GM12891 (cell line): ENCODE results near the gene FBLL1.
A peak's percentile ranks its signal among the peaks of the same experiment; 100 is the strongest.

Source experiments
- POLR2A ChIP-seq: IDR thresholded peaks from 2 replicates; pipeline ENCODE4 v1.6.1; 2011; ENCODE audit warnings: low read depth, low read length, control low read depth
- POLR2AphosphoS5 ChIP-seq: IDR thresholded peaks from 2 replicates; pipeline ENCODE4 v1.6.1; 2011; ENCODE audit warnings: low read depth, low read length, control low read depth
- TAF1 ChIP-seq: IDR thresholded peaks from 2 replicates; pipeline ENCODE4 v1.6.1; 2011; ENCODE audit warnings: low read depth, low read length, control low read depth

- TF ChIP-seq POLR2AphosphoS5 (peak; percentile 95), POLR2A (peak; percentile 98), TAF1 (peak; percentile 84)
Measured at GRCh38 chr5:168579488-168580226, 50.6 kb downstream of the FBLL1 start.
